Measurements from ENCODE around the gene IQCN.
"Not testable (repeated sequence)": the region's sequence is repeated elsewhere in the genome, so short reads cannot be mapped to it uniquely, and the experiment has no call there.

Gene IQCN

DNA sequence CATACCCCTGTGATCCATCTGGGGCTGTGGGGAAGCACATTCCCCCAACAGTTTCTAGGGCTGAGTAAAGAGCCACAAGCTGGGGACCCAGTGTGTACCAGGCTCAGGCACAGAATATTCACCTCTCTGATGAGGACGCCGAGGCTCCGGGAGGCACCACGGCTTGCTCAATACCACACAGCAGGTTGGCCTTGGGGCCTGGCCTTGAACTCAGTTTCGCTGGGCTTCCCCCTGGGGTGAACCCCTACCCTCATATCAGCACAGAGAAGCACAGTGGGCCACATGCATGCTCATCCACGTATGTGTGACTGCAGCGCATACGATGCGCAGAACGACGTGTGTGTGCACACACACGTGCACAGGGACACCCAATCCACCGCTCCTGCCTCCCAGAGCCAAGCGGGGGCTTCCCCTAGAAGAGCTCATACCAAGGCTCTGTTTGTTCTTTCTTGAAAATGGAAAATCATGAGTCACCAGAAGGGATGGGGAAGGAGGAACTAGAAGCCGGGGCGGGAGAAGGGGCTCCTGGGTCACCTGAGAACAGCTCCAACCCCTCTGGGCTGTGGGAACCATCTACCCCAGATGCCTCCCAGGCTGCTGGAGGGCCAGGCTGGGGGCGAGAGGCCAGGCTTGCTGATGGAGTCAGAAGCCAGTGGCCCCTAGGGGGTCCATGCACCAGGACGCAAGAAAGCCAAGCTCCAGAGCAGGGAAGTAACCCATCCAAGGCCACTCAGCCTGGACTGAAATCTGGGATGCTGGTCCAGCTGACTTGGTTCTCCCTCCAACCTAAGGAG lies 43.1 kb downstream of the IQCN start:
- DNase-seq: no peak

DNA sequence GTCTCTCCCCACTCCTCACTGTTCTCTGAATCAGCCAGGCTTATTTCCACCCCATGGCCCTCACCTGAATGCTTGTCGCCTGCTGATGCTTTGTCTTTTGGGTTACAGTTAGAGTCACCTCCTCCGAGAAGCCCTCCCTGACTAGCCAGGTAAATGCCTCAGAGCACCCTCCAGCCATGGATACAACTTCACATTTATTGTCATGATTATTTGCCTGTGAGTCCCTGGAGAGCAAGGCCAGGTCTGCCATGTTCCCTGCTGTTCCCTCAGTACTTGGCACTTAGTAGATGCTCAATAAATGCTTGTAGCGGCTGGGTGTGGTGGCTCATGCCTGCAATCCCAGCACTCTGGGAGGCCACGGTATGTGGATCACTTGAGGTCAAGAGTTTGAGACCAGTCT lies 44.3 kb downstream of the IQCN start:
- no peak for DNase-seq

DNA sequence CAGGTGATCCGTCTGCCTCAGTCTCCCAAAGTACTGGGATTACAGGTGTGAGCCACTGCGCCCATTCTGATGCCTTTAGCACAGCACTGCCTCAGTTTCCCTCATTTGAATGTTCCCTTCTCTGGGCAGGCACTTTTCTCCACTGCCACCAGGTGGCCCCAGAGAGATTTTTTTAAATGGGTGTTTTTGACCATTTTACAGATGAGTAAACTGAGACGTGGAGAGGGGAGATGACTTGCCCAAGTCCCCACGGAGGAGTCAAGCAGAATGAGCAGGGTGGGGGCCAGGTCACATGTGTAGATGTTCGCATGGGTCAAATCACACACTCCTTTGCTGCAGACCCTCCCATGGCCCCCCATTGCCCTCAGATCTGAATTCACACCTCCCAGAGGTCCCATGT lies 44.8 kb downstream of the IQCN start:
- no peak for DNase-seq

DNA sequence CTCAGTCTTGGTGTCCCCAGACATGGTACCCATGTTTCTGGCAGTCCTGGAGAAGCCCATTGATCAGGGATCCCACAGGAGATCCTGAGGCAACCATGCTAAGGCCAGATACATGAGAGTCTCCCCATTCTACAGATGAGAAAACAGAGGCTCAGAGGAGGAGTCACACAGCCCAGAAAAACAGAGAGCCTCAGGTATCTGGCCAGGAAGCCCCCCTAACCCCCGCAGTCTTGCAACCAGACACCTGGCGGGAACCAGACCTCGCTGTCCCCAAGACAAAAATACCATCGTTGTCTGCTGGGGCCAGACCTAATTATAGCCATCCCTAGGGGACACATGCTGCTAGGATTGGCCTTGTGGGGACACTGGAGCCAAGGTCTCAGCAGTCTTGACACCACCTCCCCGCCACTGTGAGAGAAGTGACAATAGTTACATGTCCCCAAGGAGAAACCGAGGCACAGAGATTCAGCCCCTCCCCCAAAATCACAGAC lies 46.4 kb downstream of the IQCN start:
- no peak for DNase-seq

DNA sequence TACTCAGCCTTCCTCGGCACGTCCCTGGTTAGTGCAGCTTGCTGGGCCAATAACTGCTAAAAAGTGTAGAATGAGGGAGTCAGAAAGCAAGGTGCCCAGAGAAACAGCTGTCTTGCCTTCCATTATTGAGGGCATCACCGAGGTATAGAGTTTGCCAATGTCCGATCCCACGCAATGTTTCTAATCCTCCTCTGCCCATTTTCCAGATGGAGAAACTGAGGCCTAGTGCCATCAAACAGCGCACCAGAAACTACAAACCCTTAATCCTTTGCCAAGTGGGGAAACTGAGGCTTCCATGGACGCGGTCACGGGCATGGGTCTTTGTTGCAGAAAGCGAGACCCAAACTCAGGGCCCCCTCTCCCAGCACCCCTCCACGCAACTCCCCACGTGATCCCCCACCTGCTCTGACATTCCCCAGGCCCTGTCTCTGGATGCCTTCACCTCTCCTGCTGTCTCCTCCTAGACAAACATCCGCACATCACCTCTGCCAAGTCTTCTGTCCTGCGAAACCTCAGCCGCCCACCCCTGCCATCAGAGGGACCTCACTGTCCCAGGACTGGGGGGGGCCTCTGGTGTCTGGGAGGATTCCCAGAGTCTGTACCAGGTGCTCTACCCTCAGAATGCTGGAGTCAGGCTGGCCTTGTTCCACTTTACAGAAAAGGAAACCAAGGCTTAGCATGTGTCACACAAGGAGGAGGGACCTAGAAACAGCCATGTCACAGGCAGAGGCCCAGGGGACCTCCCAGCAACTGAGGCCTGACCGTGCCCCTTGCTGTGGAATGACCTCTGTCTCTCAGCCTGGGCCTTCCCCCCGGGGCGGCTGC lies 47.1 kb downstream of the IQCN start:
- no peak for DNase-seq

DNA sequence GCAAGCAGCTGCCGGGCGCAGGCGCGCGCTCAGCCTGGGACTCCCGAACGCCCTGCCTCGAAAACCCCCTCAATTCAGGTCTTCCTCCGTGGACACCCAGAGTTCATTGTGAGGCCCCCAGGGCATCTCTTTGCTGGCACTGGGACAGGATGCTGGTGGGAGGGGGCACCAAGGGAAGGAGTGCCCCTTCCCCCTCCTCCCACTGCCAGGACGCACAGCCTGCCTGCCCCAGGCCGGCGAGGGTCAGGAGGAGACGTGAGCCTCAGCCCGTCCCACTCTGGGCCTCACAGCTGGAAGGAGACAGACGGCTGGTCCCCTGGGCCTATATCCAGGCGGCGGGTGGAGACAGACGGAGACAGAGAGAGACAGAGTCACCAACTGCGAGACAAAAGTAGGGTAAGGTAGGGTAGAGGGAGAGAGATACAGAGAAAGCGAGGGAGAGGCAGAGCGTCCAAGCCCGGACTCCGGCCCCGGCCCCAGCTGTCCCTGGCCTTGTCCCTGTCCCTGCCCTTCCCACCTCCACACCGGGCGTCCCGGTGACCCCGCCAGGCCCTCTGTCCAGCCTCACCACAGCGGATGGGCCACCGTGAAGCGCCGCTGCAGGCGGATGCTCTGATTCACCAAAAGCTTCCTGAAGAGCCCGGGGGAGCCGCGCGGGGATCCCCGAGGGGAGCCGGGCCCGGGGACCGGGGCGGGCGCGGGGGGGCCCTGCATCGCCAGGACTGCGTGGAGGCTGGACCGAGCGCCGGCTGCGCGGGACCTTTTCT lies 48.4 kb downstream of the IQCN start, which contains the start of gene PDE4C:
TSS of gene PDE4C (minus strand) at position 737 of the 767 bp plus-strand sequence. CDS start at position 714, 23 bp downstream.
- no peak for DNase-seq

DNA sequence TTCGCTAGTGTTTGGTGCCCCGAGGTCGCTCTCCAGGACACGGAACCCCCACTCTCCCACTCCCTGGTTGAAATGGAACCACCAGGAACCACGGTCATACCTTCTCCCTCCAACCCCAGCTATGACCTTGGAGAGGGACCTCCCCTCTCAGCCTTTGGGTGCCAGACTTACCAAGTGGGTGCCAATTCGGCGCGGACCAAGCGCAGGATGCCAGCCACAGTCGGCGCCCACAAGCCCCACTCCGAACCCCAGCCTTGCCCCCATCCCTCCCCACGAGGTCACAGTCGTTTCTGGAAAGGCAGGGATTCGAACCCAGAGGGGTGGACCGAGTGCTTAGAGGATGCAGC lies 48.9 kb downstream of the IQCN start:
- no peak for DNase-seq

DNA sequence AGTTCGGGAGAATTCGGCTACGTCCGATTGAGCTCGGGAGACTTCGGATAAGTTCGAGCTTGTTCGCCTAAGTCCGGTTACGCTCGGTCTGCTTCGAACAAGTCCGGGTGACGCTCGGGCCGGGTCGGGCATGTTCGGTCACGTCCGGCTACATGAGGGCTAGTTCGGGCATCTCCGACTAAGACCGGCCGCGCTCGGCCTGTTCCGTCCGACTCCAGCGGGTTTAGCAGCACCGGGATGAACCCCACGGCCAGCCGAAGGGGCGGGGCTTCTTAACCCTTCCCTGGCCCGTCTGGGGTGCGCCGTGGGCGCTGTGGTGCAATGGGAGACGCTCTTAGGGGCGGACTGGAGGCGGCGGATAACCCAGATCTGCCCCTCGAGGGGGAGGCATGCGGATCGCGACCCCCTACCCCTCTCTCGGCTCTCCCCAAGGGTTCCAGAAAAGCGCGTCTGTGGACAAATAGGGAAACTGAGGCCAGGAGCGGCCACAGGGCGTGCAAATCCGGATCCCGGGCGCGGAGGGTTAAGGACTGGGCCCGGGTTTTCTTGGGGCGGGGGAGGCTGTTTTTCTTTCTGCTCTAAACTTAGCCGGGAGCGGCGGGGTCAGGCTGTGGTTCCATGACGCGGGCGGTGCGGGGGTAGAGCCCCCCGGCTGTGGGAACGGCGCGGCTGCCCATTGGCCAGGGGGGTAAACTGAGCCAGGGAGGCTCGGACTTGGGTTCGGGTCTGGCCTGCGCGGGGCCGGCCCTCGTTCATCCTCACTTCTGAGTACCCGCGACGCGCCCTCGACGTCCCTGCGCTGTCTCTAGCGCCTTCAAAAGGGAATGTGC lies 49.5 kb downstream of the IQCN start:
- peak; percentile 83 for DNase-seq

DNA sequence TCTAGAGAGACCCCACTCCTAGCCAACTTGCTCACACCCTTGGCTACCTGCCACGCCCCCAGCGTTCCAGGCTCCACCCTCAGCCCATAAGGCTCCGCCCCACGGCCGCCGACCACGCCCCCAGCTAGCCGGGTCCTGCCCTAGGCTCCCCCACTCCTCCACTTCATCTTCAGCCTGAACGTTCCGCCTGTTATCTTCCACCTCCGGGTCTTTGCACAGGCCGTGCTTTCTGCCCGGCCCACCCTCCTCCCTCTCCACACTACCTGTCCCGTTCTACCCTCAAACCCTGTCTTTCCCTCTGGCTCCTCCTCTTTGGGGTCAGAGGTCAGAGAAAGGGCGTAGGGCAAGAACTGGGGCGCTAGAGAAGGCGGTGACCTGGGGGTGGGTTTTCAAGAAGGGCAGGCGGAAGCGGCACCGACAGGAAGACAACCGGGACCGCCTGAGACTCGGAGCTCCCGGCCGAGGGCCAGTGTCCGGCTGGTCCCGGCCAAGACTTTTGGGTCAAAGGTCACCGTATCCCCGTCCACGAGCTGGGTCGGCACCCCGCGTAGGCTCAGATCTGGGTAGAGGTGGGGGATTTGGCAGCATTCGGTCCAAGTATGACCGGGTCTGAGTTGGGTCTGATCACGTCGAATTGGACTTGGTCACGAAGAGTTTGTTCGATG lies 50.3 kb downstream of the IQCN start:
- peak; percentile 35 for DNase-seq

DNA sequence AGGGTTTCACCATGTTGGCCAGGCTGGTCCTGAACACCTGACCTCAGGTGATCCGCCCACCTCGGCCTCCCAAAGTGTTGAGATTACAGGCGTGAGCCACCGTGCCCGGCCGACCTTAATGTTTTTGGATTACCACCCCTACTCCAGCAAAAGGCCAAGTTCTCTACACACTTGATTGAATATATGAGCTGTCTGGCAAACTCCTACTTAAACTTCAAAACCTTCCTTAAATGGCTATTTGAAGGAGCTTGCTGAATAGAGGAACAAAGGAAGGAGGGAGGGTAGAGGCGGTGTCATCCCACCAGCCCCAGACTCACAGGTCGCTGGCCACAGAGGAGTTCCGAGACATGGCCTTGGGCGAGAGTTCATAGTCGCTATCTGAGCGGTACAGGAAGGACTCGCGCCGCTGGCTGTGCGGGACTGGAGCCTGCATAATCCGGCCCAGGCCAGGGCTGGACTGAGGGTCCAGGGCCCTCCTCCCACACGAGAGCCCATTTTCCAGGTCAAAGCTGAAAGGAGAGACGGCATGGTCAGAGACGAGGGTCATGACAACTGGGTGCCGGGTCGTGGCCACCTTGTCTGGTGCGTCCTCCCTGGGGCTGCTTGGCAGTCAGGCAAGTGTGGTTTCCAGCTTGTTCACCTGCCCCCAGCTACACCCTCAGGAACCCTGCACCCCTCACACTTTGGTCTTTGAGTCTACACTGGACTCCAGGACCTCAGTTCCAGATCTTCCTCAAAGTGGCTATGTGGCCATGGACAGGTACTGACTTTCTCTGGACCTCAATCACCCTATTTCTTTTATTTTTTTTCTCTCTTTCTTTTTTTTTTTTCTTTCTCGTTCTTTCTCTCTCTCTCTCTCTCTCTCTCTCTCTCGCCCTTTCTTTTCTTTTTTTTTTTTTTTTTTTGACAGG lies 52.2 kb downstream of the IQCN start:
- no peak for DNase-seq

DNA sequence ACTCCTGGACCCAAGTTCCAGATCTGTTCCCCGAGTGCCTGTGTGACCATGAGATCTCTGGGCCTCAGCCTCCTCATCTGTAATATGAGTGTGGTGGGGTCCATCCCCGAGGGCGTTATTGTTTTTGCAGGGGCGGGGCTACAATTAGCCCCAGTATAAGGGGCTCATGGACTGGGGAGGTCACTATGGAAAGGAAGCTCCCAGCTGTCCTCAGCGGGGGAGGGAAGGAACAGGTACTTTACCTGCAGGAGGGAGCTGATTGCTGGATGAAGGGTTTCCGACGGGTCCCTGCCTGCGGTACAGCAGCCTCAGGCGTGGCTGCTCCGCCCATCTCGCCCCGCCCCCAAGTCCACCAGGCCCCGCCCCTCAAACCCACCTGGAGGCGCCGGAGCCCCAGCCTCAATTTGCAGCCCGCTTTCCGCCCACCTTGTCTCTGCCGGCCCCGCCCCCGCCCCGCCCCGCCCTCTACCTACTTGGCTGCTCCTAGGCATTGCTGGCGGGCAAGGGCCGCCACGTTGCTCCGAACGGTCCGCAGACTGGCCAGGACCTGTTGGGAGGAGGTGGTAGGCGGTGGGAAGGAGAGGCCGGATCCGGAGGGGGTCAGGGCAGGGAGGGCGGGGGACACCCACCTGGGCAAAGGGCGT lies 53.5 kb downstream of the IQCN start:
- no peak for DNase-seq

DNA sequence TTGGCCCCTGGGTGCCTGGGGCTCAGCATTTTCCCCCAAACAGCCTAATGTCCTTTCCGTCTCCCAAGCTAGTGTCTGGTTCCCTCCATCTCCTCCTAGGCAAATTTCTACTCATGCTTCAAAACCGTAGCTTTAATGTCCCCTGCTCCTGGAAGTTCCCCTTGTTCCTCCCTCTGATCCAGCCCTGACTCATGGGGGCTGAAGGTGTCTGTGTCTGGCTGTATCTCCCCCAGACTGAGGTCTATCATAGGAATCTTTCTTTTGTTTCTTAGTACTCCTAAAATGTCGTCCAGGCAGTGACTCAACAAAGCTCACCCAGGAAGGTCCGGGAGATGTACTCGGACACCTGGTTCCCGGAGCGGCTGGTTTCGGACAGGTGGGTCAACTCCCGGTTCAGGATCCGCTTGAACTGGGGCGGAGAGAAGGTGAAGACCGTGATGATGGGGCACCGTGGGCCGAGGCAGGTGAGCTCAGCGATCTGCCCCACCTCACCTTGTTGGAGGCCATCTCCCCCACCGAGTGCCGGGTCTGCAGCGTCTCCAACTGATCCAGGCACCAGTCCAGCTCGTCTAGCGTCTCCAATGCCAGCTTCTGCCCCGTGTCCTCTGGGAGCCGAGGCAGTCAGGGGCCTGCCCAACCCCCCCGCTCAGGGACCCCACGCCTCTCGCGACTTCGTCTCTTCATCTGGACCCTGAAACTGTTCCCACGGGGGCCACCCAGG lies 54.2 kb downstream of the IQCN start:
- no peak for DNase-seq

DNA sequence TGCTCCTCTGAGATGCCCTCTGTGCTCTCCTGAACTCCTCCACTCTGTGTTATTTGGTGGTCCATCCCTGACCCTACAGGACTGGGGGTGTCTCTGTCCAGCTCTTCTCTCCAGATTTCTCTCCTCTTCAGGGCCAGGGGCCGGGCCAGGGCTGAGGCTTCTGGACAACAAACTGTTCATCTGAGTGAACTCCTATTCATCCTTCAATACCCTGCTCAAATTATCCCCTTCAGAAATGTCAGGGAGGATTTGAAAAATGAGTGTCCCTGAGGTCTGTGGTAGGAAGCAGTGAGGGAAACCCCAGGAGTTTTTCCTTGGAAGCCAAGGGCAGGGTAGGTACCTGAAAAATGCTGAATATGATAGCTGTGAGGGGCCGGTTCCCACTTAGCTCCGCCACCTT lies 55.7 kb downstream of the IQCN start:
- no peak for DNase-seq

DNA sequence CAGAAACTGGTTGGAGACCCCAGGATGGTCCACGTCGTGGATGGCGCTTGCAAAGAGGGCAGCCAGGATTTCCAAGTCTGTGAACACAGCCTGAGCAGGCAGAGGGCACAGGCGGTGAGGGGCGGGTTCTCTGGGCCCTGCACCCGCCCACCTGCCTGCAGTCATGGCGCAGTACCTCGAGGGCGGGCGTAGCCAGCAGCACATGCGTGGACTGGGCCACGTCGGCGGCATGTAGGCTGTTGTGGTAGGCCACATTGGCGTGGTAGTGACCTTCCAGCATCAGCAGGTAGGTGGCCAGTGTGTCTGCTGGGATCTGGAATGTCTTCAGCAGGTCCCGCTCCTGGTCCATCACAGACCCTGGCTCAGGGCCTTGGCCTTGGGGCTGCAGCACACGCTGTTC lies 56.1 kb downstream of the IQCN start:
- DNase-seq: no peak

DNA sequence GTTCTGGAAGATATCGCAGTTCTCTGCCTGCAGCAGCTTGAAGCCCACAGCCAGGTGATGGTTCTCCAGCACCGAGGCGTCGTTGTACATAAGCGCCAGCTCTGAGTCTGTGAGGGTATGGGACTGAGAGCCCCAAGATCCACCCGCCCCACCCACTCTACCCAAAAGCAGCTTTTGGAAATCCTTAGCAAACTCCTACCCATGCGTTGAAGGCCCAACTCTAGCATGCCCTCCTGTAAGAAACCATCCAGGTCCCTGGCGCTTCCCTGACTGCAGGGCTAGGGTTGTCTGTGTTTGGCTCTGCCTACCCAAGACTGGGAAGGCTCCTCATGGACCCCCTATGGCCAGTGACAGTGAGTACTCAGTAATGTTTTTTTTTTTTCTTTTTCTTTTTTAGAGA lies 57.5 kb downstream of the IQCN start:
- no peak for DNase-seq

DNA sequence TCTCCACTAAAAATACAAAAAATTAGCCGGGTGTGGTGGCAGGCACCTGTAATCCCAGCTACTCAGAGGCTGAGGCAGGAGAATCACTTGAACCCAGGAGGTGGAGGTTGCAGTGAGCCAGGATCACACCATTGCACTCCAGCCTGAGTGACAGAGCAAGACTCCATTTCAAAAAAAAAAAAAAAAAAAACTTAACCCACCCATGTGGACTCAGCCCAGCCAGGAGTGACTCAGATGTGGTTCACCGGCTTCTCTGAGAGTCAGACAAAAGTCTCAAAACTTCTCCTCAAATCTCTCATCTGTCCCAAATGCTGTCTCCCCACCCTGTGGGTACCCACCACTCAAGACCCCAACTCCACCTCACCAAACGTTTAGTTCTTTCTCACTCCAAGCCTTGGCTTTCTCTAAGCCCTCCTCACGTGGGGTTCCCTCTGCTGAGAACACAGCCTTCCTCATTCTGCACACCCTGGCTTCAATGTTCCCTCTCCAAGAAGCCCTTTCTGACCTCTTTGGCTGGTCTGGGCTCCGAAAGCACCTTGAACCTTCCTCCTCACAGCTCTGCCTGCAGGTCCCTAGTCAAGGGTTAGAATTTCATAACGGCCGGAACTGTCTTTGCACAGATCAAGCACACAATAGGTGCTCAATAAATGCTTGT lies 59.3 kb downstream of the IQCN start:
- no peak for DNase-seq

DNA sequence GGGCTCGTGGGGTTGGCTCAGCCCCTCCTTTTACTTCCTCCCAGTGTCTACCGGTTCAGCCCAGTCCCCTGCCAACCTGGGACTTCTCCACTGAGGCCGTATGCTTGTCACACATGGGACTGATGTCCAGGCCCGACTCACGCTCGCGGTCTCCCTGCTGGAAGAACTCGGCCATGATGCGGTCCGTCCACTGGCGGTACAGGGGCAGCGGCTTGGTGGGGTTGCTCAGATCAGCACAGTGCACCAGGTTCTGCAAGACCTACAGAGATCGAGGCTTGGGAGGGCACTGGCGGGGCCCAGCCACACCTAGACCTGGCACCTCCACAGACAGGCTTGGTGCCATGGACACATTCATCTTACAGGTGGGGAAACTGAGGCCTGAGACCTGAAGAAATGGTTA lies 62.6 kb downstream of the IQCN start:
- no peak for DNase-seq

DNA sequence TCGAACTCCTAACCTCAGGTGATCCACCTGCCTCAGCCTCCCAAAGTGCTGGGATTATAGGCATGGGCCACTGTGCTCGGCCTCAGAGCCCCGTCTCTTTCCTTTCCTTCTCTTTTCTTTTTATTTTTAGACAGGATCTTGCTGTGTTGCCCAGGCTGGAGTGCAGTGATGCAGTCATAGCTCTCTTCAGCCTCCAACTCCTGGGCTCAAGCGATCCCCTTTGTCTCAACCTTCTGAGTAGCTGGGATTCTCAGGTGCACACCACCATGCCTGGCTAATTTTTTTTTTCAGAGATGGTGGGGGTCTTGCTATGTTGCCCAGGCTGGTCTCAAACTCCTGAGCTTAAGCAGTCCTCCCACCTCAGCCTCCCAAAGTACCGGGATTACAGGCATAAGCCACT lies 64.3 kb downstream of the IQCN start:
- DNase-seq: not testable (repeated sequence)

Measured in activated T-cell treated with anti-CD3 and anti-CD28 coated beads, Interleukin-2, amount 50 U/mL, for 1 hour (primary cell).